Gastroesophageal sphincter (tissue), 3 donors: Measurements from ENCODE around the gene AMDHD1.

Experiments used
- CTCF ChIP-seq, 4 experiments: fragments of 200-600 bp in 2 of 4; fragments of 450-650 bp in 2 of 4; sonication (generic) in 1 of 4; IDR thresholded peaks; one replicate each; pipeline ENCODE4 v1.5.1; 2017 to 2019; ENCODE audit warnings: antibody characterized with exemption in 4 of 4, mild to moderate bottlenecking in 2 of 4, moderate library complexity in 2 of 4
- EP300 ChIP-seq: sonication (generic); formaldehyde crosslinking; IDR thresholded peaks from one replicate; pipeline ENCODE4 v1.6.1; 2017; ENCODE audit warnings: antibody characterized with exemption, mild to moderate bottlenecking
- POLR2A ChIP-seq, 2 donors: fragments of 450-650 bp; IDR thresholded peaks; one replicate each; pipeline ENCODE4 v1.6.1; 2017; ENCODE audit warnings: antibody characterized with exemption in 2 of 2, mild to moderate bottlenecking in 2 of 2, moderate library complexity in 1 of 2
- POLR2AphosphoS5 ChIP-seq: sonication (generic); formaldehyde crosslinking; IDR thresholded peaks from one replicate; pipeline ENCODE4 v1.6.1; 2017; ENCODE audit warnings: antibody characterized with exemption

DNA sequence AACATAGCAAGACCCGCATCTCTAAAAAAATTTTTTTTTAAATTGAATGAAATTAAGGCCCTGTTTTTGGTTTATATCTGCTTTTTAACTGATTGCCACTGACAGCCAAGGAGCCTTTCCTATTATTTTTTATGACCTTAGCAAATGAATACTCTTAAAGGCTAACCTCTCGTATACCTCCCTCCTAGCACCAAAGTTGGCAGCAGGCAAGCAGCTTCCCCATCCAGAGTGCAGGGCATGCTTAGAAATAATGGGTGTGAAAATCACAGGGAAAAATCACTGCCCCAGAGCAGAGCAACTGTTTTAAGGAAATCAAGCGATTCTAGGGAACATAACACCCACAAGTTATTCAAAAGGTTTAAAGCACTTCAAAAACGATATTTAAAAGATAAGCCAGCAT lies 32.4 kb downstream of the AMDHD1 start:
- TF ChIP-seq CTCF (IDR thresholded peaks at IDR 0.05) (no peak), POLR2AphosphoS5 (no peak), POLR2A (IDR thresholded peaks at IDR 0.05) (no peak), EP300 (no peak)
